Neural cell (in vitro differentiated cells): ENCODE measurements around the gene PMEPA1.

Experiments
- CTCF ChIP-seq: fragments of 450-650 bp; IDR thresholded peaks from 2 replicates; pipeline ENCODE4 v1.5.1; 2014; ENCODE audit warnings: antibody characterized with exemption, mild to moderate bottlenecking, moderate library complexity; ENCODE audit not compliant: poor library complexity, severe bottlenecking
- EP300 ChIP-seq: fragments of 450-650 bp; conservative IDR thresholded peaks from 2 replicates; pipeline ENCODE4 v1.6.1; 2014; ENCODE audit warnings: antibody characterized with exemption, mild to moderate bottlenecking, moderate library complexity; ENCODE audit not compliant: poor library complexity, severe bottlenecking
- EZH2 ChIP-seq: fragments of 200-600, 300-800 bp; shearing (Covaris generic), sonication (generic); IDR thresholded peaks from 2 replicates; pipeline ENCODE4 v1.6.1; 2014; ENCODE audit warnings: antibody characterized with exemption, low read length, borderline replicate concordance, mild to moderate bottlenecking; ENCODE audit not compliant: insufficient read depth, poor library complexity, severe bottlenecking
- MXI1 ChIP-seq: fragments of 450-650 bp; conservative IDR thresholded peaks from 2 replicates; pipeline ENCODE4 v1.6.1; 2014; ENCODE audit warnings: antibody characterized with exemption, mild to moderate bottlenecking; ENCODE audit not compliant: poor library complexity, severe bottlenecking
- POLR2AphosphoS5 ChIP-seq: IDR thresholded peaks from 2 replicates; pipeline ENCODE4 v1.6.1; 2012
- RAD21 ChIP-seq: fragments of 450-650 bp; conservative IDR thresholded peaks from 2 replicates; pipeline ENCODE4 v1.6.1; 2014; ENCODE audit warnings: antibody characterized with exemption, mild to moderate bottlenecking, moderate library complexity
- REST ChIP-seq: IDR thresholded peaks from 2 replicates; pipeline ENCODE4 v1.6.1; 2012; ENCODE audit warnings: borderline replicate concordance
- SMC3 ChIP-seq: fragments of 450-650 bp; conservative IDR thresholded peaks from 2 replicates; pipeline ENCODE4 v1.6.1; 2014; ENCODE audit warnings: antibody characterized with exemption, mild to moderate bottlenecking, moderate library complexity; ENCODE audit not compliant: poor library complexity
- TAF1 ChIP-seq: IDR thresholded peaks from 2 replicates; pipeline ENCODE4 v1.6.1; 2012; ENCODE audit warnings: low read depth

DNA sequence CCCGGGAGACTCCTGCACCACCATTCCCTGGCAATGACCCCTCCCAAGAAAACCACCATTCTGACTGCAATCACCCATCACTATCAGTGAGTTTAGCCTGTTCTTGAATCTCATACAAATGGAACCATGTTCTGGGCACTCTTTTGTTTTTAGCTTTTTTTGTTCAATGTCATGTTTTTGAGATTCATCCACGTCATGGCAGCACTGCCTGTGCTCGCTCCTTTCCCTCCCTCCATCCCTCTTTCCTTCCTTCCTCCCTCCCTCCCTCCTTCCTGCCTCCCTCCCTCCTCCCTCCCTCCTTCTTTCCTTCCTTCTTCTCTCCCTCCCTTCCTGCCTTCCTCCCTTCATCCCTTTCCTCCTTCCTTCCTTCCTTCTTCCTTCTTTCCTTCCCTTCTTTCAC is 44.4 kb upstream of the PMEPA1 start:
- TF ChIP-seq CTCF (no peak), EZH2 (no peak), TAF1 (no peak), POLR2AphosphoS5 (no peak), MXI1 (no peak), SMC3 (no peak), RAD21 (no peak), REST (no peak), EP300 (no peak)
